GM23338 (cell line): Measurements from ENCODE around the gene MCAM. TPM values are rescaled to one million over a fixed set of nuclear protein-coding genes. Genes with fewer than 3 reads are reported as not detected.

Experiments
- ATAC-seq: fragments of 200-7000 bp; cut with Tn5 transposase; 3 replicates; pipeline ENCODE4 v1.9.1; 2020
- DNase-seq: peaks from one replicate; pipeline ENCODE4 v3.0.0-alpha.2; 2015; ENCODE audit warnings: low spot score
- H2AFZ ChIP-seq: fragments of 200-600 bp; sonication (generic); 2 replicates; pipeline ENCODE4 v1.8.0; 2016; ENCODE audit warnings: antibody characterized with exemption, mild to moderate bottlenecking, moderate library complexity
- H3F3A ChIP-seq: fragments of 200-600 bp; sonication (generic); replicated peaks from 2 replicates; pipeline ENCODE4 v1.8.0; 2017; ENCODE audit warnings: antibody characterized with exemption, mixed run types, low read depth
- H3K27ac ChIP-seq: fragments of 200-600 bp; sonication (generic); 2 replicates; pipeline ENCODE4 v1.6.1; 2016; ENCODE audit warnings: low read depth
- H3K27me3 ChIP-seq: fragments of 200-600 bp; sonication (generic); 2 replicates; pipeline ENCODE4 v1.8.0; 2016; ENCODE audit warnings: mild to moderate bottlenecking, mixed run types, moderate library complexity; ENCODE audit not compliant: insufficient read depth
- H3K36me3 ChIP-seq: fragments of 200-600 bp; sonication (generic); 2 replicates; pipeline ENCODE4 v1.8.0; 2016; ENCODE audit warnings: mild to moderate bottlenecking; ENCODE audit not compliant: insufficient read depth
- H3K4me1 ChIP-seq: fragments of 200-600 bp; sonication (generic); 2 replicates; pipeline ENCODE4 v1.8.0; 2016; ENCODE audit warnings: mild to moderate bottlenecking, moderate library complexity; ENCODE audit not compliant: insufficient read depth
- H3K4me2 ChIP-seq: fragments of 200-600 bp; sonication (generic); 2 replicates; pipeline ENCODE4 v1.7.1; 2017; ENCODE audit warnings: mixed run types
- H3K4me3 ChIP-seq: fragments of 200-600 bp; sonication (generic); 2 replicates; pipeline ENCODE4 v1.6.1; 2016; ENCODE audit warnings: mixed run types
- H3K79me2 ChIP-seq: fragments of 200-600 bp; sonication (generic); replicated peaks from 2 replicates; pipeline ENCODE4 v1.8.0; 2017; ENCODE audit warnings: mild to moderate bottlenecking; ENCODE audit not compliant: insufficient read depth
- H3K9me2 ChIP-seq: fragments of 200-600 bp; sonication (generic); 2 replicates; pipeline ENCODE4 v1.8.0; 2017; ENCODE audit not compliant: insufficient read depth
- H4K20me1 ChIP-seq: fragments of 200-600 bp; sonication (generic); replicated peaks from 2 replicates; pipeline ENCODE4 v1.8.0; 2017; ENCODE audit warnings: mild to moderate bottlenecking; ENCODE audit not compliant: insufficient read depth
- H3K27ac Mint-ChIP-seq: 2 replicates; pipeline ENCODE4 v1.8.0; 2020; ENCODE audit warnings: inconsistent platforms, mild to moderate bottlenecking, moderate library complexity, mixed read lengths
- H3K27me3 Mint-ChIP-seq: 3 replicates; pipeline ENCODE4 v1.8.0; 2022; ENCODE audit warnings: low read depth, mild to moderate bottlenecking, moderate library complexity, mixed read lengths, inconsistent platforms; ENCODE audit not compliant: insufficient read depth, poor library complexity
- H3K36me3 Mint-ChIP-seq: 3 replicates; pipeline ENCODE4 v1.8.0; 2021; ENCODE audit warnings: low read depth, mild to moderate bottlenecking, inconsistent platforms, moderate library complexity, mixed read lengths
- H3K4me1 Mint-ChIP-seq: 3 replicates; pipeline ENCODE4 v1.8.0; 2020; ENCODE audit warnings: mild to moderate bottlenecking, inconsistent platforms, mixed read lengths
- H3K4me3 Mint-ChIP-seq: 3 replicates; pipeline ENCODE4 v1.8.0; 2021; ENCODE audit warnings: moderate library complexity, mild to moderate bottlenecking, inconsistent platforms, mixed read lengths
- H3K9me3 Mint-ChIP-seq: 3 replicates; pipeline ENCODE4 v1.8.0; 2020; ENCODE audit warnings: moderate library complexity, mild to moderate bottlenecking, inconsistent platforms, mixed read lengths
- POLR2AphosphoS5 ChIP-seq: IDR thresholded peaks from 2 replicates; pipeline ENCODE4 v1.6.1; 2016; ENCODE audit warnings: antibody characterized with exemption, low read depth
- STAT1 ChIP-seq: IDR thresholded peaks from one replicate; pipeline ENCODE4 v1.6.1; 2016; ENCODE audit warnings: antibody characterized with exemption; ENCODE audit not compliant: unreplicated experiment
- polyA plus RNA-seq: library from polyadenylated mRNA; unstranded; fragments of >200 nt; fragmentation: Nextera tagmentation; extraction: Ambion mirVana; gene quantifications from 2 replicates; pipeline ENCODE4 v1.2.1, GENCODE V29; 2016
- total RNA-seq: library from RNA; depleted of rRNA; stranded (reverse); fragments of >200 nt; shearing (Covaris generic); gene quantifications from 2 replicates; pipeline ENCODE4 v1.2.3, GENCODE V29; 2014
- TF ChIP-seq, protein P1 (sequence below): fragments of 250-450 bp; sonication (Bioruptor Pico); IDR thresholded peaks from 2 replicates; pipeline ENCODE4 v1.5.0; 2020; ENCODE audit warnings: mild to moderate bottlenecking, moderate library complexity
- TF ChIP-seq, protein P2 (sequence below), 2 experiments: fragments of 200-600 bp in 1 of 2; sonication (generic) in 1 of 2; conservative IDR thresholded peaks; 2 replicates each; pipeline versions ENCODE4 v1.5.1 to v1.6.1; 2016 to 2017; ENCODE audit warnings: antibody characterized with exemption in 2 of 2, low read depth in 2 of 2, mild to moderate bottlenecking in 2 of 2, moderate library complexity in 1 of 2
- TF ChIP-seq, protein P3 (sequence below): IDR thresholded peaks from 2 replicates; pipeline ENCODE4 v1.6.1; 2016; ENCODE audit warnings: antibody characterized with exemption

The MCAM gene
- total and polyA plus RNA-seq, 2 experiments from 2014 or later, result 8.9 to 79.5 TPM

DNA sequence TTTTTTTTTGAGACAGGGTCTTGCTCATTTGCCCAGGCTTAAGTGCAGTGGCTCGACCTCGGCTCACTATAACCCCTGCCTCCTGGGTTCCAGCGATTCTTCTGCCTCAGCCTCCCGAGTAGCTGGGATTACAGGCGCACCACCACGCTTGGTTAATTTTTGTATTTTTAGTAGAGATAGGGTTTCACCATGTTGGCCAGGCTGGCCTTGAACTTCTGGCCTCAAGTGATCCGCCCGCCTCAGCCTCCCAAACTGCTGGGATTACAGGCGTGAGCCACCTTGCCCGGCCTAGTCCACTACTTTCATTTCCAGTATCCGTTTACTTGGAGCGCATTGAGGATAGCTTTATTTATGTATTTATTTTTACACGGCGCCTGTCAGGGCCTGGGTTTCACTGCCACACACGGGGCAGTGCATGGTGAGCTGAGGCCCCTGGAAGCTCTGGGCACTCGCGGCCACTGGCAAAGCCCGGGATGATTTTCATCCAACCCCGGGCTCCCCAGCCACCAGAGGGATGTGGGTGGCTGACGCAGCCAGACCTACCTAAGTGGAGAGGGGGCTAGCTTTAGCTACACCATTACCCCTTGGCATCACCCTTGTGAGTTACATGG is 6.1 kb upstream of the MCAM start (continued):
- TF ChIP-seq, protein P1, sequence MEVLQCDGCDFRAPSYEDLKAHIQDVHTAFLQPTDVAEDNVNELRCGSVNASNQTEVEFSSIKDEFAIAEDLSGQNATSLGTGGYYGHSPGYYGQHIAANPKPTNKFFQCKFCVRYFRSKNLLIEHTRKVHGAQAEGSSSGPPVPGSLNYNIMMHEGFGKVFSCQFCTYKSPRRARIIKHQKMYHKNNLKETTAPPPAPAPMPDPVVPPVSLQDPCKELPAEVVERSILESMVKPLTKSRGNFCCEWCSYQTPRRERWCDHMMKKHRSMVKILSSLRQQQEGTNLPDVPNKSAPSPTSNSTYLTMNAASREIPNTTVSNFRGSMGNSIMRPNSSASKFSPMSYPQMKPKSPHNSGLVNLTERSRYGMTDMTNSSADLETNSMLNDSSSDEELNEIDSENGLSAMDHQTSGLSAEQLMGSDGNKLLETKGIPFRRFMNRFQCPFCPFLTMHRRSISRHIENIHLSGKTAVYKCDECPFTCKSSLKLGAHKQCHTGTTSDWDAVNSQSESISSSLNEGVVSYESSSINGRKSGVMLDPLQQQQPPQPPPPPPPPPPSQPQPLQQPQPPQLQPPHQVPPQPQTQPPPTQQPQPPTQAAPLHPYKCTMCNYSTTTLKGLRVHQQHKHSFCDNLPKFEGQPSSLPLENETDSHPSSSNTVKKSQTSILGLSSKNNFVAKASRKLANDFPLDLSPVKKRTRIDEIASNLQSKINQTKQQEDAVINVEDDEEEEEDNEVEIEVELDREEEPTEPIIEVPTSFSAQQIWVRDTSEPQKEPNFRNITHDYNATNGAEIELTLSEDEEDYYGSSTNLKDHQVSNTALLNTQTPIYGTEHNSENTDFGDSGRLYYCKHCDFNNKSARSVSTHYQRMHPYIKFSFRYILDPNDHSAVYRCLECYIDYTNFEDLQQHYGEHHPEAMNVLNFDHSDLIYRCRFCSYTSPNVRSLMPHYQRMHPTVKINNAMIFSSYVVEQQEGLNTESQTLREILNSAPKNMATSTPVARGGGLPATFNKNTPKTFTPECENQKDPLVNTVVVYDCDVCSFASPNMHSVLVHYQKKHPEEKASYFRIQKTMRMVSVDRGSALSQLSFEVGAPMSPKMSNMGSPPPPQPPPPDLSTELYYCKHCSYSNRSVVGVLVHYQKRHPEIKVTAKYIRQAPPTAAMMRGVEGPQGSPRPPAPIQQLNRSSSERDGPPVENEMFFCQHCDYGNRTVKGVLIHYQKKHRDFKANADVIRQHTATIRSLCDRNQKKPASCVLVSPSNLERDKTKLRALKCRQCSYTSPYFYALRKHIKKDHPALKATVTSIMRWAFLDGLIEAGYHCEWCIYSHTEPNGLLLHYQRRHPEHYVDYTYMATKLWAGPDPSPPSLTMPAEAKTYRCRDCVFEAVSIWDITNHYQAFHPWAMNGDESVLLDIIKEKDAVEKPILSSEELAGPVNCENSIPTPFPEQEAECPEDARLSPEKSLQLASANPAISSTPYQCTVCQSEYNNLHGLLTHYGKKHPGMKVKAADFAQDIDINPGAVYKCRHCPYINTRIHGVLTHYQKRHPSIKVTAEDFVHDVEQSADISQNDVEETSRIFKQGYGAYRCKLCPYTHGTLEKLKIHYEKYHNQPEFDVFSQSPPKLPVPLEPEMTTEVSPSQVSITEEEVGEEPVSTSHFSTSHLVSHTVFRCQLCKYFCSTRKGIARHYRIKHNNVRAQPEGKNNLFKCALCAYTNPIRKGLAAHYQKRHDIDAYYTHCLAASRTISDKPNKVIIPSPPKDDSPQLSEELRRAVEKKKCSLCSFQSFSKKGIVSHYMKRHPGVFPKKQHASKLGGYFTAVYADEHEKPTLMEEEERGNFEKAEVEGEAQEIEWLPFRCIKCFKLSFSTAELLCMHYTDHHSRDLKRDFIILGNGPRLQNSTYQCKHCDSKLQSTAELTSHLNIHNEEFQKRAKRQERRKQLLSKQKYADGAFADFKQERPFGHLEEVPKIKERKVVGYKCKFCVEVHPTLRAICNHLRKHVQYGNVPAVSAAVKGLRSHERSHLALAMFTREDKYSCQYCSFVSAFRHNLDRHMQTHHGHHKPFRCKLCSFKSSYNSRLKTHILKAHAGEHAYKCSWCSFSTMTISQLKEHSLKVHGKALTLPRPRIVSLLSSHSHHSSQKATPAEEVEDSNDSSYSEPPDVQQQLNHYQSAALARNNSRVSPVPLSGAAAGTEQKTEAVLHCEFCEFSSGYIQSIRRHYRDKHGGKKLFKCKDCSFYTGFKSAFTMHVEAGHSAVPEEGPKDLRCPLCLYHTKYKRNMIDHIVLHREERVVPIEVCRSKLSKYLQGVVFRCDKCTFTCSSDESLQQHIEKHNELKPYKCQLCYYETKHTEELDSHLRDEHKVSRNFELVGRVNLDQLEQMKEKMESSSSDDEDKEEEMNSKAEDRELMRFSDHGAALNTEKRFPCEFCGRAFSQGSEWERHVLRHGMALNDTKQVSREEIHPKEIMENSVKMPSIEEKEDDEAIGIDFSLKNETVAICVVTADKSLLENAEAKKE (CRISPR knock-in tag), result no peak
- TF ChIP-seq, protein P2, sequence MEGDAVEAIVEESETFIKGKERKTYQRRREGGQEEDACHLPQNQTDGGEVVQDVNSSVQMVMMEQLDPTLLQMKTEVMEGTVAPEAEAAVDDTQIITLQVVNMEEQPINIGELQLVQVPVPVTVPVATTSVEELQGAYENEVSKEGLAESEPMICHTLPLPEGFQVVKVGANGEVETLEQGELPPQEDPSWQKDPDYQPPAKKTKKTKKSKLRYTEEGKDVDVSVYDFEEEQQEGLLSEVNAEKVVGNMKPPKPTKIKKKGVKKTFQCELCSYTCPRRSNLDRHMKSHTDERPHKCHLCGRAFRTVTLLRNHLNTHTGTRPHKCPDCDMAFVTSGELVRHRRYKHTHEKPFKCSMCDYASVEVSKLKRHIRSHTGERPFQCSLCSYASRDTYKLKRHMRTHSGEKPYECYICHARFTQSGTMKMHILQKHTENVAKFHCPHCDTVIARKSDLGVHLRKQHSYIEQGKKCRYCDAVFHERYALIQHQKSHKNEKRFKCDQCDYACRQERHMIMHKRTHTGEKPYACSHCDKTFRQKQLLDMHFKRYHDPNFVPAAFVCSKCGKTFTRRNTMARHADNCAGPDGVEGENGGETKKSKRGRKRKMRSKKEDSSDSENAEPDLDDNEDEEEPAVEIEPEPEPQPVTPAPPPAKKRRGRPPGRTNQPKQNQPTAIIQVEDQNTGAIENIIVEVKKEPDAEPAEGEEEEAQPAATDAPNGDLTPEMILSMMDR (conservative IDR thresholded peaks at IDR 0.05; ENCODE audit: low read depth in 2 of 2), result no peak
- no peak for TF ChIP-seq STAT1

DNA sequence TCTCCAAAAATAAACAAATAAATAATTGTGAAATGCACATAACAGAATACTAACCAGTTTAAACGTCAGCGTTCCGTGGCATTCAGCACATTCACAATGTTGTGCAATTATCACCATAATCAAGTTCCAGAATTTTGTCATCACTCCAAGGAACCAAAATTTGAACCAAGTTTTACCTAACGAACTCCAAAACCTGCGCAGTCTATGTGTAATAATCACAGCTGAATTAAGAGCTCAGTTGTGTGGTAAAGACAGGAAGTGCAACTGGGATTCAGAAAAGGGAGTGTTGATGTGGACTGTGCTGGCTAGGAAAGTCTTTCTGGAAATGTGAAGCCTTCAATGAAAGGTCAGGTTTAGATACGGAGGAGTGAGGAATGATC is 5.4 kb upstream of the MCAM start:
- no peak for DNase-seq
- H3K36me3 ChIP-seq, result no peaks in the 10 kb centered on the region
- TF ChIP-seq, protein P3, sequence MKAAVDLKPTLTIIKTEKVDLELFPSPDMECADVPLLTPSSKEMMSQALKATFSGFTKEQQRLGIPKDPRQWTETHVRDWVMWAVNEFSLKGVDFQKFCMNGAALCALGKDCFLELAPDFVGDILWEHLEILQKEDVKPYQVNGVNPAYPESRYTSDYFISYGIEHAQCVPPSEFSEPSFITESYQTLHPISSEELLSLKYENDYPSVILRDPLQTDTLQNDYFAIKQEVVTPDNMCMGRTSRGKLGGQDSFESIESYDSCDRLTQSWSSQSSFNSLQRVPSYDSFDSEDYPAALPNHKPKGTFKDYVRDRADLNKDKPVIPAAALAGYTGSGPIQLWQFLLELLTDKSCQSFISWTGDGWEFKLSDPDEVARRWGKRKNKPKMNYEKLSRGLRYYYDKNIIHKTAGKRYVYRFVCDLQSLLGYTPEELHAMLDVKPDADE, result no peak
- TF ChIP-seq, protein P2 (conservative IDR thresholded peaks at IDR 0.05; ENCODE audit: low read depth in 2 of 2), result 0 out of 4 replicates have a peak, but pooled peaks of 1 of the 2 experiments have one; percentile 13
- TF ChIP-seq POLR2AphosphoS5, result no peak

More for the DNA sequence above, 5.4 kb upstream of the MCAM start:
- H4K20me1 ChIP-seq, result no peaks in the 10 kb centered on the region
- peak overlapping the region; percentile 80; the same call in 1 of the 2 replicates for H3K4me3 ChIP-seq
- Mint-ChIP-seq H3K4me3 (no peak overlapping the region), H3K36me3 (no peaks in the 10 kb centered on the region), H3K27me3 (peaks cover 28% of the 10 kb centered on the region), H3K4me1 (peaks cover 37% of the 10 kb centered on the region), H3K9me3 (no peaks in the 10 kb centered on the region), H3K27ac (no peak overlapping the region)
- peaks cover 41% of the 10 kb centered on the region for H3K4me1 ChIP-seq
- 0 out of 2 replicates have a peak overlapping the region, but pooled peaks have one; percentile 53 for H2AFZ ChIP-seq
- peaks cover 17% of the 10 kb centered on the region for H3F3A ChIP-seq
- peaks cover 16% of the 10 kb centered on the region for H3K27me3 ChIP-seq
- ATAC-seq, result no peak
- no peak overlapping the region for H3K27ac ChIP-seq
- H3K9me2 ChIP-seq, result no peaks in the 10 kb centered on the region
- no peaks in the 10 kb centered on the region for H3K79me2 ChIP-seq
- H3K4me2 ChIP-seq, result peak overlapping the region; percentile 98
